IMR-90 (cell line): ENCODE measurements around the gene BRSK1. TPM values are rescaled to one million over a fixed set of nuclear protein-coding genes. Genes with fewer than 3 reads are reported as not detected.

ENCODE experiments used
- ATAC-seq: fragments of 200-7000 bp; cut with Tn5 transposase; 2 replicates; pipeline ENCODE4 v1.9.1; 2020; ENCODE audit warnings: low read depth, mild to moderate bottlenecking, moderate library complexity
- BruUV-seq: library from RNA; stranded (reverse); fragments of 400-500 nt; replicated peaks from 2 replicates; lab custom pipeline; 2021; lab: Mats Ljungman, UMichigan
- CTCF ChIA-PET: fragments of 300-600 bp; formaldehyde crosslinking; extraction: SDS; loops from one replicate; lab custom pipeline; 2021; ENCODE audit warnings: antibody characterized with exemption; lab: Yijun Ruan, JAX
- POLR2A ChIA-PET: fragments of 300-600 bp; sonication (Branson Sonifier 250); formaldehyde crosslinking; loops from one replicate; lab custom pipeline; 2022; ENCODE audit warnings: antibody characterized with exemption; ENCODE audit not compliant: unreplicated experiment; lab: Charles Lee
- DNase-seq: peaks from one replicate; pipeline ENCODE4 v3.0.0; 2013
- H2AFZ ChIP-seq: replicated peaks from 2 replicates; pipeline ENCODE3; 2013; ENCODE audit warnings: low read length, mild to moderate bottlenecking; ENCODE audit not compliant: poor library complexity
- H2AK5ac ChIP-seq: 2 replicates; pipeline ENCODE4 v1.6.1; 2013; ENCODE audit warnings: low read depth, low read length, inconsistent platforms
- H2AK9ac ChIP-seq: replicated peaks from 2 replicates; pipeline ENCODE3; 2013; ENCODE audit warnings: mild to moderate bottlenecking, low read depth, low read length, moderate library complexity; ENCODE audit not compliant: poor library complexity
- H2BK120ac ChIP-seq: 2 replicates; pipeline ENCODE4 v1.6.1; 2013; ENCODE audit warnings: low read depth, low read length, inconsistent platforms
- H2BK15ac ChIP-seq: 3 replicates; pipeline ENCODE4 v1.6.1; 2013; ENCODE audit warnings: low read depth, low read length, inconsistent platforms
- H2BK20ac ChIP-seq: 2 replicates; pipeline ENCODE4 v1.6.1; 2013; ENCODE audit warnings: low read depth, mild to moderate bottlenecking, inconsistent platforms, low read length, moderate library complexity
- H2BK5ac ChIP-seq: 2 replicates; pipeline ENCODE4 v1.6.1; 2013; ENCODE audit warnings: mild to moderate bottlenecking, low read depth, low read length, inconsistent platforms; ENCODE audit not compliant: poor library complexity, severe bottlenecking
- H3K14ac ChIP-seq: replicated peaks from 2 replicates; pipeline ENCODE4 v1.6.1; 2013; ENCODE audit warnings: low read depth, low read length, inconsistent platforms
- H3K18ac ChIP-seq: 2 replicates; pipeline ENCODE4 v1.6.1; 2013; ENCODE audit warnings: low read depth, low read length, control low read depth
- H3K23ac ChIP-seq: 2 replicates; pipeline ENCODE4 v1.6.1; 2013; ENCODE audit warnings: low read depth, low read length, inconsistent platforms
- H3K27ac ChIP-seq: 2 replicates; pipeline ENCODE4 v1.5.1; 2013; ENCODE audit warnings: mild to moderate bottlenecking, control low read depth, low read length; ENCODE audit not compliant: insufficient read depth
- H3K27me3 ChIP-seq: 2 replicates; pipeline ENCODE4 v1.6.1; 2013; ENCODE audit warnings: low read length; ENCODE audit not compliant: control insufficient read depth, insufficient read depth
- H3K36me3 ChIP-seq: 2 replicates; pipeline ENCODE4 v1.6.1; 2013; ENCODE audit warnings: low read length, mixed read lengths; ENCODE audit not compliant: control insufficient read depth, insufficient read depth
- H3K4ac ChIP-seq: 2 replicates; pipeline ENCODE4 v1.6.1; 2013; ENCODE audit warnings: low read depth, low read length, inconsistent platforms
- H3K4me1 ChIP-seq: 2 replicates; pipeline ENCODE4 v1.6.1; 2013; ENCODE audit warnings: low read length, mixed read lengths; ENCODE audit not compliant: control insufficient read depth, insufficient read depth
- H3K4me2 ChIP-seq: 2 replicates; pipeline ENCODE4 v1.6.1; 2013; ENCODE audit warnings: low read depth, mild to moderate bottlenecking, control low read depth, low read length, moderate library complexity
- H3K4me3 ChIP-seq: 2 replicates; pipeline ENCODE4 v1.5.1; 2013; ENCODE audit warnings: low read depth, mild to moderate bottlenecking, control low read depth, low read length, moderate library complexity; ENCODE audit not compliant: insufficient read depth
- H3K56ac ChIP-seq: 2 replicates; pipeline ENCODE4 v1.6.1; 2013; ENCODE audit warnings: low read length, inconsistent platforms; ENCODE audit not compliant: insufficient read depth; ENCODE audit errors: extremely low read depth
- H3K79me1 ChIP-seq, 2 experiments: 2 replicates each; pipeline ENCODE4 v1.6.1; 2013; ENCODE audit warnings: low read length in 2 of 2, inconsistent platforms in 1 of 2, low read depth in 1 of 2
- H3K9ac ChIP-seq: 2 replicates; pipeline ENCODE4 v1.6.1; 2013; ENCODE audit warnings: low read depth, low read length, control low read depth
- H3K9me1 ChIP-seq: 2 replicates; pipeline ENCODE4 v1.6.1; 2013; ENCODE audit warnings: low read length, inconsistent platforms; ENCODE audit not compliant: insufficient read depth
- H3K9me3 ChIP-seq: 2 replicates; pipeline ENCODE4 v1.6.1; 2013; ENCODE audit warnings: low read length; ENCODE audit not compliant: control insufficient read depth, insufficient read depth
- H4K20me1 ChIP-seq: 2 replicates; pipeline ENCODE4 v1.6.1; 2013; ENCODE audit warnings: low read length, inconsistent platforms; ENCODE audit not compliant: insufficient read depth
- H4K5ac ChIP-seq: 2 replicates; pipeline ENCODE4 v1.6.1; 2013; ENCODE audit warnings: mild to moderate bottlenecking, low read depth, low read length, control low read depth
- H4K8ac ChIP-seq, 2 experiments: 2 replicates each; pipeline ENCODE4 v1.6.1; 2013; ENCODE audit warnings: low read depth in 2 of 2, low read length in 2 of 2, control low read depth in 1 of 2, inconsistent platforms in 1 of 2
- H4K91ac ChIP-seq: 2 replicates; pipeline ENCODE4 v1.6.1; 2013; ENCODE audit warnings: low read depth, low read length, inconsistent platforms; ENCODE audit not compliant: insufficient read depth
- BHLHE40 ChIP-seq: fragments of 150-350 bp; IDR thresholded peaks from 2 replicates; pipeline ENCODE4 v1.6.1; 2016; ENCODE audit warnings: mild to moderate bottlenecking, low read depth, low read length
- CEBPB ChIP-seq: IDR thresholded peaks from 2 replicates; pipeline ENCODE4 v1.6.1; 2012; ENCODE audit warnings: low read depth, low read length, improper control_type of control experiment
- CHD1 ChIP-seq: IDR thresholded peaks from 2 replicates; pipeline ENCODE4 v1.6.1; 2012; ENCODE audit warnings: low read depth, low read length, improper control_type of control experiment
- CTCF ChIP-seq: conservative IDR thresholded peaks from 2 replicates; pipeline ENCODE4 v1.5.1; 2012; ENCODE audit warnings: mild to moderate bottlenecking, low read depth, low read length, improper control_type of control experiment
- ELK1 ChIP-seq: fragments of 150-350 bp; IDR thresholded peaks from 2 replicates; pipeline ENCODE4 v1.6.1; 2016; ENCODE audit warnings: low read depth, mild to moderate bottlenecking, low read length, moderate library complexity, borderline replicate concordance
- FOS ChIP-seq: fragments of 150-350 bp; IDR thresholded peaks from 2 replicates; pipeline ENCODE4 v1.6.1; 2016; ENCODE audit warnings: low read depth, low read length
- MAFK ChIP-seq: IDR thresholded peaks from 2 replicates; pipeline ENCODE4 v1.6.1; 2012; ENCODE audit warnings: low read depth, low read length, improper control_type of control experiment
- MAZ ChIP-seq: IDR thresholded peaks from 2 replicates; pipeline ENCODE4 v1.6.1; 2012; ENCODE audit warnings: low read depth, mild to moderate bottlenecking, low read length, improper control_type of control experiment, moderate library complexity, borderline replicate concordance
- MXI1 ChIP-seq: IDR thresholded peaks from 2 replicates; pipeline ENCODE4 v1.6.1; 2012; ENCODE audit warnings: low read depth, mild to moderate bottlenecking, low read length, moderate library complexity, borderline replicate concordance
- NFE2L2 ChIP-seq: fragments of 150-350 bp; IDR thresholded peaks from 2 replicates; pipeline ENCODE4 v1.6.1; 2016; ENCODE audit warnings: low read depth, mild to moderate bottlenecking, low read length
- POLR2A ChIP-seq: IDR thresholded peaks from 2 replicates; pipeline ENCODE4 v1.6.1; 2012; ENCODE audit warnings: mild to moderate bottlenecking, low read depth, low read length
- RAD21 ChIP-seq: IDR thresholded peaks from 2 replicates; pipeline ENCODE4 v1.6.1; 2012; ENCODE audit warnings: low read length, improper control_type of control experiment
- RCOR1 ChIP-seq: IDR thresholded peaks from 2 replicates; pipeline ENCODE4 v1.6.1; 2012; ENCODE audit warnings: mild to moderate bottlenecking, low read length, improper control_type of control experiment; ENCODE audit not compliant: insufficient replicate concordance
- RFX5 ChIP-seq: IDR thresholded peaks from 2 replicates; pipeline ENCODE4 v1.8.0; 2012; ENCODE audit warnings: low read depth, mild to moderate bottlenecking, low read length, moderate library complexity
- SMC3 ChIP-seq: fragments of 150-350 bp; IDR thresholded peaks from 2 replicates; pipeline ENCODE4 v1.6.1; 2016; ENCODE audit warnings: low read depth, mild to moderate bottlenecking, antibody characterized with exemption, low read length, moderate library complexity
- USF2 ChIP-seq: fragments of 150-350 bp; IDR thresholded peaks from 2 replicates; pipeline ENCODE4 v1.6.1; 2017; ENCODE audit warnings: mild to moderate bottlenecking, antibody characterized with exemption, low read length, low read depth
- WGBS, 2 experiments: methylation state at CpG; one replicate each; pipeline versions ENCODE4 v1.1.5 to v1.1.7; 2013; ENCODE audit warnings: missing lambda C conversion rate in 2 of 2; ENCODE audit not compliant: insufficient read length in 1 of 2; ENCODE audit errors: extremely low coverage in 2 of 2; 5-methylcytosine and 5-hydroxymethylcytosine counted together
- dilution Hi-C: fragments of 300-500 bp; cut with HindIII; formaldehyde crosslinking; loops from one replicate; pipeline ENCODE4 v1.14.3; 2018; ENCODE audit warnings: low sequenced_read_pairs; ENCODE audit not compliant: unreplicated experiment
- in situ Hi-C: fragments of 300-500 bp; cut with MboI; formaldehyde crosslinking; loops from 3 replicates; pipeline ENCODE4 v1.14.3; 2019; ENCODE audit warnings: low sequenced_read_pairs, inconsistent platforms, mixed read lengths
- intact Hi-C: fragments of 100-400 bp; cut with micrococcal nuclease; formaldehyde crosslinking; loops from 2 replicates; pipeline ENCODE4 v1.10.0; 2022
- polyA plus RNA-seq, 3 experiments: library from polyadenylated mRNA; depleted of rRNA; stranded (reverse); fragments of >200 nt; gene quantifications; 2 replicates each; pipeline ENCODE4 v1.2.3, GENCODE V29; 2012; ENCODE audit warnings: low replicate concordance in 1 of 3
- total RNA-seq: library from RNA; depleted of rRNA; stranded (reverse); fragments of >200 nt; gene quantifications from 2 replicates; pipeline ENCODE4 v1.2.3, GENCODE V29; 2012

Gene BRSK1
- total and polyA plus RNA-seq, 2 of the 4 experiments (the other 2 are of a cell fraction), result 2.5 to 22.3 TPM

GRCh38 chr19:55299991-55300390, 16.2 kb downstream of the BRSK1 start:
- 92% methylated on average over 5 of the region's 10 CpGs; no CpG with 5 or more reads in 1 of the 2 experiments for WGBS, 2 experiments
- Histone ChIP-seq H3K27ac (no peak overlapping the region), H3K27me3 (no peaks in the 10 kb centered on the region), H3K9me1 (no peaks in the 10 kb centered on the region), H3K36me3 (peaks cover 39% of the 10 kb centered on the region), H2BK120ac (no peak overlapping the region), H3K56ac (no peak overlapping the region), H3K9me3 (no peaks in the 10 kb centered on the region), H3K14ac (no peak overlapping the region), H4K5ac (no peak overlapping the region), H4K20me1 (no peaks in the 10 kb centered on the region), H3K79me1 (no peaks in the 10 kb centered on the region), H2AK9ac (no peak overlapping the region), H2AK5ac (no peak overlapping the region), H3K4me3 (no peak overlapping the region), H3K4me2 (no peak overlapping the region), H3K9ac (no peak overlapping the region), H2AFZ (no peak overlapping the region), H4K91ac (no peak overlapping the region), H3K18ac (no peak overlapping the region), H2BK20ac (no peak overlapping the region), H4K8ac (no peak overlapping the region), H3K4me1 (no peaks in the 10 kb centered on the region), H2BK15ac (no peak overlapping the region), H3K4ac (no peak overlapping the region), H2BK5ac (no peak overlapping the region), H3K23ac (no peak overlapping the region)
- ATAC-seq (no peak), DNase-seq (no peak)
- TF ChIP-seq MXI1, result no peak
- no peak for TF ChIP-seq USF2
- TF ChIP-seq ELK1, result no peak
- TF ChIP-seq SMC3, result no peak
- no peak for TF ChIP-seq CHD1
- no peak for TF ChIP-seq FOS
- TF ChIP-seq RCOR1, result no peak
- no peak for TF ChIP-seq CEBPB
- no peak for TF ChIP-seq RAD21
- no peak for TF ChIP-seq MAZ
- no peak for TF ChIP-seq RFX5
- TF ChIP-seq POLR2A, result no peak
- TF ChIP-seq CTCF, result no peak
- no peak for TF ChIP-seq MAFK
- TF ChIP-seq NFE2L2, result no peak
- no peak for TF ChIP-seq BHLHE40
- no TSS peak for BruUV-seq
- ChIA-PET CTCF (no interaction called here), POLR2A (no interaction called here)
- dilution Hi-C loops (no loop called here), intact Hi-C loops (loop anchor here (5.0 to 10.0 kb wide), 2 partner anchors 87 to 155 kb away; partner anchors contain the start of genes RPL28 and TNNT1), in situ Hi-C loops (loop anchor here (10.0 to 25.0 kb wide), 2 partner anchors 85 to 337 kb away; partner anchors contain the start of genes CCDC106, RPL28, TMEM238 and ZNF580)
